ENCODE measurements around the gene GPD2. TPM values are rescaled to one million over a fixed set of nuclear protein-coding genes. Genes with fewer than 3 reads are reported as not detected.
A peak's percentile ranks its signal among the peaks of the same experiment; 100 is the strongest.

GPD2 gene
- polyA plus RNA-seq, 1 donor (not counting 4 experiments of a cell fraction or from before 2014, with no cell fraction given) = 27.6 TPM

DNA sequence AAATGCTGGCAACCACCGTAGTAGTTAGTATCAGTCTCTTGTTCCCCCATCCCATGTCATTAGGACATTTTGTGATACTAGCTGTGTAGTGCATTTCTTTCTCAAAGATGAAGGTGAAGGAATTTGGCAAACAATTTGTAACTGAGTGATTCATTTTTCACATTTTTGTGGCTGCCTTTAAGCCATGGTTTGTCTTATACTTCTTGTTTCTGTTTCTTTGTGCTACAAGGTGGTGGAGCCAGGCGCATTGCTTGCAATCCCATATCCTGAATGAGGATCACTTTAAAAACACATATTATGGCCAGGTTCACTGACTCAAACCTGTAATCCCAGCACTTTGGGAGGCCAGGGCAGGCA, 40.6 kb downstream of the GPD2 start:
- Histone ChIP-seq H3K9me1 (ENCODE audit: control insufficient read depth, extremely low read depth, insufficient read depth, low read length) (no peaks in the 10 kb centered on the region), H3K9me3 (ENCODE audit: control insufficient read depth, low read depth, low read length) (no peaks in the 10 kb centered on the region), H3K4me1 (ENCODE audit: control insufficient read depth, extremely low read depth, insufficient read depth, low read length) (peaks cover 27% of the 10 kb centered on the region), H3K36me3 (ENCODE audit: control insufficient read depth in 2 of 2, extremely low read depth in 1 of 2, insufficient read depth in 2 of 2, low read length in 2 of 2) (peaks cover 2 to 5% of the 10 kb centered on the region in 2 experiments), H3K4me2 (ENCODE audit: control insufficient read depth, extremely low read depth, insufficient read depth, low read depth, low read length) (peak overlapping the region; percentile 68), H3K27me3 (ENCODE audit: control insufficient read depth, extremely low read depth, insufficient read depth, low read length) (no peaks in the 10 kb centered on the region), H2AFZ (ENCODE audit: control insufficient read depth, low read length) (peak overlapping the region; percentile 20), H3K9ac (ENCODE audit: control insufficient read depth, extremely low read depth, insufficient read depth, low read length) (no peak overlapping the region), H4K20me1 (ENCODE audit: control insufficient read depth, extremely low read depth, insufficient read depth, low read length) (no peaks in the 10 kb centered on the region), H3K27ac (ENCODE audit: control insufficient read depth, insufficient read depth, low read length) (peak overlapping the region; percentile 48), H3K79me2 (ENCODE audit: control insufficient read depth, insufficient read depth, low read length) (peaks cover 10% of the 10 kb centered on the region), H3K4me3 (ENCODE audit: control insufficient read depth in 2 of 3, extremely low read depth in 1 of 3, insufficient read depth in 2 of 3, low read depth in 1 of 3, low read length in 3 of 3) (peak overlapping the region in 1 of 3 experiments; percentile 1)
- DNase-seq (ENCODE audit: low read depth, low spot score) (peak; percentile 7), FAIRE-seq (no peak)
- dilution Hi-C loops (cut with MboI; ENCODE audit: extremely low pct_ligation_motif_present, low sequenced_read_pairs) = no loop called here
- TF ChIP-seq EZH2 (IDR thresholded peaks at IDR 0.05; ENCODE audit: low read length) (no peak), CTCF (optimal IDR thresholded peaks at IDR 0.05 in 1 of 3, IDR thresholded peaks at IDR 0.05 in 1 of 3, conservative IDR thresholded peaks at IDR 0.05 in 1 of 3; ENCODE audit: extremely low read depth in 1 of 3, insufficient read depth in 2 of 3, low read length in 3 of 3) (no peak)

GRCh38 chr2:156480376-156480775, 44.2 kb downstream of the GPD2 start:
- no peak overlapping the region for H2AFZ ChIP-seq (ENCODE audit: control insufficient read depth, low read length)
- DNase-seq (ENCODE audit: low read depth, low spot score) (no peak), FAIRE-seq (no peak)
- H3K9ac ChIP-seq (ENCODE audit: control insufficient read depth, extremely low read depth, insufficient read depth, low read length) = no peak overlapping the region
- dilution Hi-C loops (cut with MboI; ENCODE audit: extremely low pct_ligation_motif_present, low sequenced_read_pairs) = no loop called here
- H3K4me2 ChIP-seq (ENCODE audit: control insufficient read depth, extremely low read depth, insufficient read depth, low read depth, low read length) = no peak overlapping the region
- peaks cover 2 to 5% of the 10 kb centered on the region in 2 experiments for H3K36me3 ChIP-seq (ENCODE audit: control insufficient read depth in 2 of 2, extremely low read depth in 1 of 2, insufficient read depth in 2 of 2, low read length in 2 of 2)
- no peaks in the 10 kb centered on the region for H3K9me3 ChIP-seq (ENCODE audit: control insufficient read depth, low read depth, low read length)
- peaks cover 19% of the 10 kb centered on the region for H3K4me1 ChIP-seq (ENCODE audit: control insufficient read depth, extremely low read depth, insufficient read depth, low read length)
- no peak overlapping the region for H3K4me3 ChIP-seq (ENCODE audit: control insufficient read depth in 2 of 3, extremely low read depth in 1 of 3, insufficient read depth in 2 of 3, low read depth in 1 of 3, low read length in 3 of 3)
- peaks cover 5% of the 10 kb centered on the region for H3K79me2 ChIP-seq (ENCODE audit: control insufficient read depth, insufficient read depth, low read length)
- no peaks in the 10 kb centered on the region for H4K20me1 ChIP-seq (ENCODE audit: control insufficient read depth, extremely low read depth, insufficient read depth, low read length)
- no peaks in the 10 kb centered on the region for H3K9me1 ChIP-seq (ENCODE audit: control insufficient read depth, extremely low read depth, insufficient read depth, low read length)
- H3K27ac ChIP-seq (ENCODE audit: control insufficient read depth, insufficient read depth, low read length) = no peak overlapping the region
- no peak for TF ChIP-seq EZH2 (IDR thresholded peaks at IDR 0.05; ENCODE audit: low read length)
- no peak for TF ChIP-seq CTCF (optimal IDR thresholded peaks at IDR 0.05 in 1 of 3, IDR thresholded peaks at IDR 0.05 in 1 of 3, conservative IDR thresholded peaks at IDR 0.05 in 1 of 3; ENCODE audit: extremely low read depth in 1 of 3, insufficient read depth in 2 of 3, low read length in 3 of 3)
- H3K27me3 ChIP-seq (ENCODE audit: control insufficient read depth, extremely low read depth, insufficient read depth, low read length) = no peaks in the 10 kb centered on the region

All from keratinocyte (primary cell).